GM19397 (cell line): Measurements from ENCODE around the gene CUEDC1.
"Not testable (repeated sequence)": the region's sequence is repeated elsewhere in the genome, so short reads cannot be mapped to it uniquely, and the experiment has no call there.

Experiments
- ATAC-seq: cut with Tn5 transposase; IDR thresholded peaks from one replicate; pipeline ENCODE4 v1.9.1; 2021; ENCODE audit warnings: mild to moderate bottlenecking, moderate library complexity; ENCODE audit not compliant: unreplicated experiment

CUEDC1 gene

GRCh38 chr17:57958391-57958790 is 3.2 kb upstream of the CUEDC1 start:
- ATAC-seq = not testable (repeated sequence)

GRCh38 chr17:57957886-57958285 is 2.7 kb upstream of the CUEDC1 start:
- no peak for ATAC-seq

- ATAC-seq = no peak
These were observed 2.1 kb upstream of the CUEDC1 start for GRCh38 chr17:57957120-57957850.

GRCh38 chr17:57956291-57957119 is 1.3 kb upstream of the CUEDC1 start:
- ATAC-seq = peak; percentile 73

- no peak for ATAC-seq
These were observed 622 bp downstream of the CUEDC1 start for GRCh38 chr17:57954397-57955182.

- no peak for ATAC-seq
These were observed 1.4 kb downstream of the CUEDC1 start for GRCh38 chr17:57953705-57954396.

- ATAC-seq = no peak
These were observed 2.0 kb downstream of the CUEDC1 start for GRCh38 chr17:57953219-57953618.

- no peak for ATAC-seq
These were observed 5.6 kb downstream of the CUEDC1 start for GRCh38 chr17:57949649-57950048.

- ATAC-seq = no peak
These were observed 6.4 kb downstream of the CUEDC1 start for GRCh38 chr17:57948555-57949420.

- no peak for ATAC-seq
These were observed 7.0 kb downstream of the CUEDC1 start for GRCh38 chr17:57948169-57948554.

- no peak for ATAC-seq
These were observed 7.8 kb downstream of the CUEDC1 start for GRCh38 chr17:57947369-57947768.

- ATAC-seq = peak; percentile 86
These were observed 8.3 kb downstream of the CUEDC1 start for GRCh38 chr17:57946798-57947358.

- ATAC-seq = peak; percentile 7
These were observed 9.0 kb downstream of the CUEDC1 start for GRCh38 chr17:57945996-57946797.

- no peak for ATAC-seq
These were observed 10.3 kb downstream of the CUEDC1 start for GRCh38 chr17:57944908-57945307.

GRCh38 chr17:57943645-57944044 is 11.6 kb downstream of the CUEDC1 start:
- ATAC-seq = no peak

GRCh38 chr17:57943140-57943539 is 12.1 kb downstream of the CUEDC1 start:
- no peak for ATAC-seq

GRCh38 chr17:57941384-57942370 is 13.5 kb downstream of the CUEDC1 start:
- ATAC-seq = no peak
